ENCODE measurements around the gene VPS52. TPM values are rescaled to one million over a fixed set of nuclear protein-coding genes. Genes with fewer than 3 reads are reported as not detected.

VPS52 gene
- total RNA-seq, 1 donor from 2014 or later: 36.0 TPM

GRCh38 chr6:33205191-33206026, 66.3 kb downstream of the VPS52 start:
- Mint-ChIP-seq H3K27ac (ENCODE audit: unreplicated experiment) (peak overlapping the region; percentile 93), H3K4me3 (ENCODE audit: unreplicated experiment) (peak overlapping the region; percentile 64), H3K36me3 (ENCODE audit: low read depth) (peaks cover 33% of the 10 kb centered on the region), H3K9me3 (ENCODE audit: low read depth) (no peaks in the 10 kb centered on the region), H3K4me1 (ENCODE audit: low read depth) (peaks cover 72% of the 10 kb centered on the region), H3K27me3 (ENCODE audit: low read depth) (no peaks in the 10 kb centered on the region)
- peak; percentile 24 for TF ChIP-seq CTCF (IDR thresholded peaks at IDR 0.05)
- no peak for DNase-seq (ENCODE audit: low spot score)

GRCh38 chr6:33204415-33205190, 67.1 kb downstream of the VPS52 start, which contains the start of gene HSD17B8:
Gene HSD17B8, plus strand, starts transcription at chr6:33204655. Its CDS starts 14 bp downstream, at chr6:33204669.
- no peaks in the 10 kb centered on the region for H3K9me3 Mint-ChIP-seq (ENCODE audit: low read depth)
- H3K27ac Mint-ChIP-seq (ENCODE audit: unreplicated experiment): peak within 1 kb of the TSS; percentile 100
- H3K4me1 Mint-ChIP-seq (ENCODE audit: low read depth): peaks cover 73% of the 10 kb centered on the region
- no peak for TF ChIP-seq CTCF (IDR thresholded peaks at IDR 0.05)
- no peaks in the 10 kb centered on the region for H3K27me3 Mint-ChIP-seq (ENCODE audit: low read depth)
- H3K36me3 Mint-ChIP-seq (ENCODE audit: low read depth): peaks cover 26% of the 10 kb centered on the region
- DNase-seq (ENCODE audit: low spot score): no peak
- H3K4me3 Mint-ChIP-seq (ENCODE audit: unreplicated experiment): peak within 1 kb of the TSS; percentile 64

- DNase-seq (ENCODE audit: low spot score): no peak
- Mint-ChIP-seq H3K4me1 (ENCODE audit: low read depth) (peaks cover 74% of the 10 kb centered on the region), H3K27me3 (ENCODE audit: low read depth) (no peaks in the 10 kb centered on the region), H3K4me3 (ENCODE audit: unreplicated experiment) (peak overlapping the region; percentile 56), H3K27ac (ENCODE audit: unreplicated experiment) (peak overlapping the region; percentile 100), H3K9me3 (ENCODE audit: low read depth) (no peaks in the 10 kb centered on the region), H3K36me3 (ENCODE audit: low read depth) (peaks cover 26% of the 10 kb centered on the region)
- TF ChIP-seq CTCF (IDR thresholded peaks at IDR 0.05): no peak
Observed at GRCh38 chr6:33204165-33204414, 67.6 kb downstream of the VPS52 start.

- peak overlapping the region; percentile 100 for H3K27ac Mint-ChIP-seq (ENCODE audit: unreplicated experiment)
- H3K4me3 Mint-ChIP-seq (ENCODE audit: unreplicated experiment): peak overlapping the region; percentile 99
- H3K36me3 Mint-ChIP-seq (ENCODE audit: low read depth): peaks cover 26% of the 10 kb centered on the region
- no peaks in the 10 kb centered on the region for H3K27me3 Mint-ChIP-seq (ENCODE audit: low read depth)
- H3K9me3 Mint-ChIP-seq (ENCODE audit: low read depth): no peaks in the 10 kb centered on the region
- peaks cover 74% of the 10 kb centered on the region for H3K4me1 Mint-ChIP-seq (ENCODE audit: low read depth)
- no peak for DNase-seq (ENCODE audit: low spot score)
- no peak for TF ChIP-seq CTCF (IDR thresholded peaks at IDR 0.05)
Observed at GRCh38 chr6:33203443-33204164, 68.1 kb downstream of the VPS52 start.

- peaks cover 81% of the 10 kb centered on the region for H3K4me1 Mint-ChIP-seq (ENCODE audit: low read depth)
- no peaks in the 10 kb centered on the region for H3K9me3 Mint-ChIP-seq (ENCODE audit: low read depth)
- peak overlapping the region; percentile 99 for H3K4me3 Mint-ChIP-seq (ENCODE audit: unreplicated experiment)
- TF ChIP-seq CTCF (IDR thresholded peaks at IDR 0.05): no peak
- H3K36me3 Mint-ChIP-seq (ENCODE audit: low read depth): peaks cover 26% of the 10 kb centered on the region
- H3K27ac Mint-ChIP-seq (ENCODE audit: unreplicated experiment): peak overlapping the region; percentile 100
- no peaks in the 10 kb centered on the region for H3K27me3 Mint-ChIP-seq (ENCODE audit: low read depth)
- no peak for DNase-seq (ENCODE audit: low spot score)
Observed at GRCh38 chr6:33202799-33203198, 68.9 kb downstream of the VPS52 start.

Measured in chondrocyte (in vitro differentiated cells).